IMR-90 (cell line): ENCODE data around the gene SLCO3A1. TPM values are rescaled to one million over a fixed set of nuclear protein-coding genes. Genes with fewer than 3 reads are reported as not detected.

Experiments used
- ATAC-seq: fragments of 200-7000 bp; cut with Tn5 transposase; 2 replicates; pipeline ENCODE4 v1.9.1; 2020; ENCODE audit warnings: low read depth, mild to moderate bottlenecking, moderate library complexity
- BruUV-seq: library from RNA; stranded (reverse); fragments of 400-500 nt; replicated peaks from 2 replicates; lab custom pipeline; 2021; lab: Mats Ljungman, UMichigan
- CTCF ChIA-PET: fragments of 300-600 bp; formaldehyde crosslinking; extraction: SDS; loops from one replicate; lab custom pipeline; 2021; ENCODE audit warnings: antibody characterized with exemption; lab: Yijun Ruan, JAX
- POLR2A ChIA-PET: fragments of 300-600 bp; sonication (Branson Sonifier 250); formaldehyde crosslinking; loops from one replicate; lab custom pipeline; 2022; ENCODE audit warnings: antibody characterized with exemption; ENCODE audit not compliant: unreplicated experiment; lab: Charles Lee
- DNase-seq: peaks from one replicate; pipeline ENCODE4 v3.0.0; 2013
- H2AFZ ChIP-seq: replicated peaks from 2 replicates; pipeline ENCODE3; 2013; ENCODE audit warnings: low read length, mild to moderate bottlenecking; ENCODE audit not compliant: poor library complexity
- H2AK5ac ChIP-seq: 2 replicates; pipeline ENCODE4 v1.6.1; 2013; ENCODE audit warnings: low read depth, low read length, inconsistent platforms
- H2AK9ac ChIP-seq: replicated peaks from 2 replicates; pipeline ENCODE3; 2013; ENCODE audit warnings: mild to moderate bottlenecking, low read depth, low read length, moderate library complexity; ENCODE audit not compliant: poor library complexity
- H2BK120ac ChIP-seq: 2 replicates; pipeline ENCODE4 v1.6.1; 2013; ENCODE audit warnings: low read depth, low read length, inconsistent platforms
- H2BK15ac ChIP-seq: 3 replicates; pipeline ENCODE4 v1.6.1; 2013; ENCODE audit warnings: low read depth, low read length, inconsistent platforms
- H2BK20ac ChIP-seq: 2 replicates; pipeline ENCODE4 v1.6.1; 2013; ENCODE audit warnings: low read depth, mild to moderate bottlenecking, inconsistent platforms, low read length, moderate library complexity
- H2BK5ac ChIP-seq: 2 replicates; pipeline ENCODE4 v1.6.1; 2013; ENCODE audit warnings: mild to moderate bottlenecking, low read depth, low read length, inconsistent platforms; ENCODE audit not compliant: poor library complexity, severe bottlenecking
- H3K14ac ChIP-seq: replicated peaks from 2 replicates; pipeline ENCODE4 v1.6.1; 2013; ENCODE audit warnings: low read depth, low read length, inconsistent platforms
- H3K18ac ChIP-seq: 2 replicates; pipeline ENCODE4 v1.6.1; 2013; ENCODE audit warnings: low read depth, low read length, control low read depth
- H3K23ac ChIP-seq: 2 replicates; pipeline ENCODE4 v1.6.1; 2013; ENCODE audit warnings: low read depth, low read length, inconsistent platforms
- H3K27ac ChIP-seq: 2 replicates; pipeline ENCODE4 v1.5.1; 2013; ENCODE audit warnings: mild to moderate bottlenecking, control low read depth, low read length; ENCODE audit not compliant: insufficient read depth
- H3K27me3 ChIP-seq: 2 replicates; pipeline ENCODE4 v1.6.1; 2013; ENCODE audit warnings: low read length; ENCODE audit not compliant: control insufficient read depth, insufficient read depth
- H3K36me3 ChIP-seq: 2 replicates; pipeline ENCODE4 v1.6.1; 2013; ENCODE audit warnings: low read length, mixed read lengths; ENCODE audit not compliant: control insufficient read depth, insufficient read depth
- H3K4ac ChIP-seq: 2 replicates; pipeline ENCODE4 v1.6.1; 2013; ENCODE audit warnings: low read depth, low read length, inconsistent platforms
- H3K4me1 ChIP-seq: 2 replicates; pipeline ENCODE4 v1.6.1; 2013; ENCODE audit warnings: low read length, mixed read lengths; ENCODE audit not compliant: control insufficient read depth, insufficient read depth
- H3K4me2 ChIP-seq: 2 replicates; pipeline ENCODE4 v1.6.1; 2013; ENCODE audit warnings: low read depth, mild to moderate bottlenecking, control low read depth, low read length, moderate library complexity
- H3K4me3 ChIP-seq: 2 replicates; pipeline ENCODE4 v1.5.1; 2013; ENCODE audit warnings: low read depth, mild to moderate bottlenecking, control low read depth, low read length, moderate library complexity; ENCODE audit not compliant: insufficient read depth
- H3K56ac ChIP-seq: 2 replicates; pipeline ENCODE4 v1.6.1; 2013; ENCODE audit warnings: low read length, inconsistent platforms; ENCODE audit not compliant: insufficient read depth; ENCODE audit errors: extremely low read depth
- H3K79me1 ChIP-seq, 2 experiments: 2 replicates each; pipeline ENCODE4 v1.6.1; 2013; ENCODE audit warnings: low read length in 2 of 2, inconsistent platforms in 1 of 2, low read depth in 1 of 2
- H3K9ac ChIP-seq: 2 replicates; pipeline ENCODE4 v1.6.1; 2013; ENCODE audit warnings: low read depth, low read length, control low read depth
- H3K9me1 ChIP-seq: 2 replicates; pipeline ENCODE4 v1.6.1; 2013; ENCODE audit warnings: low read length, inconsistent platforms; ENCODE audit not compliant: insufficient read depth
- H3K9me3 ChIP-seq: 2 replicates; pipeline ENCODE4 v1.6.1; 2013; ENCODE audit warnings: low read length; ENCODE audit not compliant: control insufficient read depth, insufficient read depth
- H4K20me1 ChIP-seq: 2 replicates; pipeline ENCODE4 v1.6.1; 2013; ENCODE audit warnings: low read length, inconsistent platforms; ENCODE audit not compliant: insufficient read depth
- H4K5ac ChIP-seq: 2 replicates; pipeline ENCODE4 v1.6.1; 2013; ENCODE audit warnings: mild to moderate bottlenecking, low read depth, low read length, control low read depth
- H4K8ac ChIP-seq, 2 experiments: 2 replicates each; pipeline ENCODE4 v1.6.1; 2013; ENCODE audit warnings: low read depth in 2 of 2, low read length in 2 of 2, control low read depth in 1 of 2, inconsistent platforms in 1 of 2
- H4K91ac ChIP-seq: 2 replicates; pipeline ENCODE4 v1.6.1; 2013; ENCODE audit warnings: low read depth, low read length, inconsistent platforms; ENCODE audit not compliant: insufficient read depth
- BHLHE40 ChIP-seq: fragments of 150-350 bp; IDR thresholded peaks from 2 replicates; pipeline ENCODE4 v1.6.1; 2016; ENCODE audit warnings: mild to moderate bottlenecking, low read depth, low read length
- CEBPB ChIP-seq: IDR thresholded peaks from 2 replicates; pipeline ENCODE4 v1.6.1; 2012; ENCODE audit warnings: low read depth, low read length, improper control_type of control experiment
- CHD1 ChIP-seq: IDR thresholded peaks from 2 replicates; pipeline ENCODE4 v1.6.1; 2012; ENCODE audit warnings: low read depth, low read length, improper control_type of control experiment
- FOS ChIP-seq: fragments of 150-350 bp; IDR thresholded peaks from 2 replicates; pipeline ENCODE4 v1.6.1; 2016; ENCODE audit warnings: low read depth, low read length
- MAFK ChIP-seq: IDR thresholded peaks from 2 replicates; pipeline ENCODE4 v1.6.1; 2012; ENCODE audit warnings: low read depth, low read length, improper control_type of control experiment
- MAZ ChIP-seq: IDR thresholded peaks from 2 replicates; pipeline ENCODE4 v1.6.1; 2012; ENCODE audit warnings: low read depth, mild to moderate bottlenecking, low read length, improper control_type of control experiment, moderate library complexity, borderline replicate concordance
- MXI1 ChIP-seq: IDR thresholded peaks from 2 replicates; pipeline ENCODE4 v1.6.1; 2012; ENCODE audit warnings: low read depth, mild to moderate bottlenecking, low read length, moderate library complexity, borderline replicate concordance
- NFE2L2 ChIP-seq: fragments of 150-350 bp; IDR thresholded peaks from 2 replicates; pipeline ENCODE4 v1.6.1; 2016; ENCODE audit warnings: low read depth, mild to moderate bottlenecking, low read length
- POLR2A ChIP-seq: IDR thresholded peaks from 2 replicates; pipeline ENCODE4 v1.6.1; 2012; ENCODE audit warnings: mild to moderate bottlenecking, low read depth, low read length
- RAD21 ChIP-seq: IDR thresholded peaks from 2 replicates; pipeline ENCODE4 v1.6.1; 2012; ENCODE audit warnings: low read length, improper control_type of control experiment
- RCOR1 ChIP-seq: IDR thresholded peaks from 2 replicates; pipeline ENCODE4 v1.6.1; 2012; ENCODE audit warnings: mild to moderate bottlenecking, low read length, improper control_type of control experiment; ENCODE audit not compliant: insufficient replicate concordance
- RFX5 ChIP-seq: IDR thresholded peaks from 2 replicates; pipeline ENCODE4 v1.8.0; 2012; ENCODE audit warnings: low read depth, mild to moderate bottlenecking, low read length, moderate library complexity
- SMC3 ChIP-seq: fragments of 150-350 bp; IDR thresholded peaks from 2 replicates; pipeline ENCODE4 v1.6.1; 2016; ENCODE audit warnings: low read depth, mild to moderate bottlenecking, antibody characterized with exemption, low read length, moderate library complexity
- WGBS, 2 experiments: methylation state at CpG; one replicate each; pipeline versions ENCODE4 v1.1.5 to v1.1.7; 2013; ENCODE audit warnings: missing lambda C conversion rate in 2 of 2; ENCODE audit not compliant: insufficient read length in 1 of 2; ENCODE audit errors: extremely low coverage in 2 of 2; 5-methylcytosine and 5-hydroxymethylcytosine counted together
- dilution Hi-C: fragments of 300-500 bp; cut with HindIII; formaldehyde crosslinking; loops from one replicate; pipeline ENCODE4 v1.14.3; 2018; ENCODE audit warnings: low sequenced_read_pairs; ENCODE audit not compliant: unreplicated experiment
- in situ Hi-C: fragments of 300-500 bp; cut with MboI; formaldehyde crosslinking; loops from 3 replicates; pipeline ENCODE4 v1.14.3; 2019; ENCODE audit warnings: low sequenced_read_pairs, inconsistent platforms, mixed read lengths
- intact Hi-C: fragments of 100-400 bp; cut with micrococcal nuclease; formaldehyde crosslinking; loops from 2 replicates; pipeline ENCODE4 v1.10.0; 2022
- polyA plus RNA-seq, 3 experiments: library from polyadenylated mRNA; depleted of rRNA; stranded (reverse); fragments of >200 nt; gene quantifications; 2 replicates each; pipeline ENCODE4 v1.2.3, GENCODE V29; 2012; ENCODE audit warnings: low replicate concordance in 1 of 3
- total RNA-seq: library from RNA; depleted of rRNA; stranded (reverse); fragments of >200 nt; gene quantifications from 2 replicates; pipeline ENCODE4 v1.2.3, GENCODE V29; 2012
- TF ChIP-seq, protein P1 (sequence below): fragments of 150-350 bp; IDR thresholded peaks from 2 replicates; pipeline ENCODE4 v1.6.1; 2017; ENCODE audit warnings: mild to moderate bottlenecking, antibody characterized with exemption, low read length, low read depth
- TF ChIP-seq, protein P2 (sequence below): fragments of 150-350 bp; IDR thresholded peaks from 2 replicates; pipeline ENCODE4 v1.6.1; 2016; ENCODE audit warnings: low read depth, mild to moderate bottlenecking, low read length, moderate library complexity, borderline replicate concordance
- TF ChIP-seq, protein P3 (sequence below): conservative IDR thresholded peaks from 2 replicates; pipeline ENCODE4 v1.5.1; 2012; ENCODE audit warnings: mild to moderate bottlenecking, low read depth, low read length, improper control_type of control experiment

The SLCO3A1 gene
- total and polyA plus RNA-seq, 2 of the 4 experiments (the other 2 are of a cell fraction), result 4.7 to 8.1 TPM

DNA sequence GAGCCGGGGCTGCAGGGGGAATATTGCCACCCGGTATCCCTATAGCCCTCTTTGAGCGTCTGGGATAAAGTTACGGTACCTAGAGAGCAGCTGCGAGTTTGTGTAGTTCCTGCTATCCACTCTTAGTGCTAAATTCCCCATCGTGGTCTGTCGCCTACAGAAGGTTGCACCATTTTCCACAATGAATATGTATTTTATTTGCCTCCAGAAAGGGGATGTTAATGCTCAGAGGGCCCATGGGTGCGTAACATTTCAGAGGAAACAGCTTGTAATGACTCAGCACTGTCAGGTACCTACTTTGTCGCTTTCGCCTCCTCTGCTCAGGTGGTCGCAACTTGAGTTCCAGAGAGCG, 1.1 kb downstream of the SLCO3A1 start:
- Histone ChIP-seq H3K56ac (no peak overlapping the region), H3K14ac (no peak overlapping the region), H2BK20ac (no peak overlapping the region), H3K4me3 (peak overlapping the region; percentile 90), H2AK5ac (no peak overlapping the region), H3K27me3 (no peaks in the 10 kb centered on the region; the same call in 1 of the 2 replicates), H4K91ac (no peak overlapping the region), H2AFZ (peak overlapping the region; percentile 70), H3K79me1 (peaks cover 0 to 17% of the 10 kb centered on the region in 2 experiments; a peak in 2 of 4 replicates), H3K27ac (no peak overlapping the region), H3K36me3 (no peaks in the 10 kb centered on the region), H3K4ac (no peak overlapping the region), H2BK15ac (no peak overlapping the region), H2BK120ac (no peak overlapping the region), H2AK9ac (no peak overlapping the region), H4K5ac (no peak overlapping the region), H3K9me3 (no peaks in the 10 kb centered on the region), H2BK5ac (no peak overlapping the region), H4K20me1 (no peaks in the 10 kb centered on the region; the same call in 1 of the 2 replicates), H4K8ac (no peak overlapping the region), H3K23ac (no peak overlapping the region; the same call in 1 of the 2 replicates), H3K9ac (no peak overlapping the region), H3K4me1 (peaks cover 5% of the 10 kb centered on the region; the same call in 1 of the 2 replicates), H3K4me2 (peak overlapping the region; percentile 88), H3K9me1 (peaks cover 8% of the 10 kb centered on the region; the same call in 1 of the 2 replicates), H3K18ac (no peak overlapping the region)
- WGBS, 2 experiments, result 40% methylated on average over 4 of the region's 12 CpGs; no CpG with 5 or more reads in 1 of the 2 experiments
- ChIA-PET POLR2A (no interaction called here), CTCF (interaction anchor here (1.1 to 1.3 kb wide), 3 partner anchors 9 to 231 kb away, joined by 4 to 5 read pairs (median 4); no protein-coding TSS in a partner anchor)
- ATAC-seq (no peak), DNase-seq (no peak)
- intact Hi-C loops (loop anchor here (5.0 kb wide), 3 partner anchors 73 to 147 kb away; no protein-coding TSS in a partner anchor), dilution Hi-C loops (no loop called here), in situ Hi-C loops (no loop called here)
- BruUV-seq, result no TSS peak
- TF ChIP-seq, protein P1, sequence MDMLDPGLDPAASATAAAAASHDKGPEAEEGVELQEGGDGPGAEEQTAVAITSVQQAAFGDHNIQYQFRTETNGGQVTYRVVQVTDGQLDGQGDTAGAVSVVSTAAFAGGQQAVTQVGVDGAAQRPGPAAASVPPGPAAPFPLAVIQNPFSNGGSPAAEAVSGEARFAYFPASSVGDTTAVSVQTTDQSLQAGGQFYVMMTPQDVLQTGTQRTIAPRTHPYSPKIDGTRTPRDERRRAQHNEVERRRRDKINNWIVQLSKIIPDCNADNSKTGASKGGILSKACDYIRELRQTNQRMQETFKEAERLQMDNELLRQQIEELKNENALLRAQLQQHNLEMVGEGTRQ, result no peak
- TF ChIP-seq RFX5 (no peak), BHLHE40 (no peak), MXI1 (no peak), RCOR1 (no peak), CHD1 (no peak), NFE2L2 (no peak), CEBPB (no peak), POLR2A (no peak), MAZ (no peak), MAFK (no peak), RAD21 (no peak), FOS (no peak), SMC3 (no peak)
- TF ChIP-seq, protein P2, sequence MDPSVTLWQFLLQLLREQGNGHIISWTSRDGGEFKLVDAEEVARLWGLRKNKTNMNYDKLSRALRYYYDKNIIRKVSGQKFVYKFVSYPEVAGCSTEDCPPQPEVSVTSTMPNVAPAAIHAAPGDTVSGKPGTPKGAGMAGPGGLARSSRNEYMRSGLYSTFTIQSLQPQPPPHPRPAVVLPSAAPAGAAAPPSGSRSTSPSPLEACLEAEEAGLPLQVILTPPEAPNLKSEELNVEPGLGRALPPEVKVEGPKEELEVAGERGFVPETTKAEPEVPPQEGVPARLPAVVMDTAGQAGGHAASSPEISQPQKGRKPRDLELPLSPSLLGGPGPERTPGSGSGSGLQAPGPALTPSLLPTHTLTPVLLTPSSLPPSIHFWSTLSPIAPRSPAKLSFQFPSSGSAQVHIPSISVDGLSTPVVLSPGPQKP, result no peak
- TF ChIP-seq, protein P3, sequence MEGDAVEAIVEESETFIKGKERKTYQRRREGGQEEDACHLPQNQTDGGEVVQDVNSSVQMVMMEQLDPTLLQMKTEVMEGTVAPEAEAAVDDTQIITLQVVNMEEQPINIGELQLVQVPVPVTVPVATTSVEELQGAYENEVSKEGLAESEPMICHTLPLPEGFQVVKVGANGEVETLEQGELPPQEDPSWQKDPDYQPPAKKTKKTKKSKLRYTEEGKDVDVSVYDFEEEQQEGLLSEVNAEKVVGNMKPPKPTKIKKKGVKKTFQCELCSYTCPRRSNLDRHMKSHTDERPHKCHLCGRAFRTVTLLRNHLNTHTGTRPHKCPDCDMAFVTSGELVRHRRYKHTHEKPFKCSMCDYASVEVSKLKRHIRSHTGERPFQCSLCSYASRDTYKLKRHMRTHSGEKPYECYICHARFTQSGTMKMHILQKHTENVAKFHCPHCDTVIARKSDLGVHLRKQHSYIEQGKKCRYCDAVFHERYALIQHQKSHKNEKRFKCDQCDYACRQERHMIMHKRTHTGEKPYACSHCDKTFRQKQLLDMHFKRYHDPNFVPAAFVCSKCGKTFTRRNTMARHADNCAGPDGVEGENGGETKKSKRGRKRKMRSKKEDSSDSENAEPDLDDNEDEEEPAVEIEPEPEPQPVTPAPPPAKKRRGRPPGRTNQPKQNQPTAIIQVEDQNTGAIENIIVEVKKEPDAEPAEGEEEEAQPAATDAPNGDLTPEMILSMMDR, result no peak
